DOHH2 (cell line): ENCODE data around the gene ITPR1.

Source experiments
- H3F3A ChIP-seq: fragments of 200-600 bp; sonication (generic), shearing (Covaris generic); 2 replicates; pipeline ENCODE4 v1.6.0; 2016; ENCODE audit warnings: antibody characterized with exemption, mild to moderate bottlenecking; ENCODE audit not compliant: control insufficient read depth, insufficient read depth
- H3K27ac ChIP-seq: fragments of 200-600 bp; sonication (generic); 2 replicates; pipeline ENCODE4 v1.5.1; 2014; ENCODE audit warnings: low read depth, mild to moderate bottlenecking, low read length, moderate library complexity
- H3K27me3 ChIP-seq: fragments of 200-600 bp; sonication (generic); 2 replicates; pipeline ENCODE4 v1.6.1; 2014; ENCODE audit warnings: mild to moderate bottlenecking, low read length, mixed read lengths; ENCODE audit not compliant: control insufficient read depth
- H3K36me3 ChIP-seq: fragments of 200-600 bp; sonication (generic); 2 replicates; pipeline ENCODE4 v1.6.1; 2014; ENCODE audit warnings: mild to moderate bottlenecking, low read length, moderate library complexity, mixed read lengths; ENCODE audit not compliant: control insufficient read depth
- H3K4me1 ChIP-seq: fragments of 200-600 bp; sonication (generic); 2 replicates; pipeline ENCODE4 v1.6.1; 2014; ENCODE audit warnings: mild to moderate bottlenecking, low read length, mixed read lengths; ENCODE audit not compliant: control insufficient read depth
- H3K4me2 ChIP-seq: fragments of 200-600 bp; sonication (generic); 2 replicates; pipeline ENCODE4 v1.6.0; 2014; ENCODE audit warnings: mild to moderate bottlenecking, low read length, moderate library complexity
- H3K4me3 ChIP-seq: fragments of 200-600 bp; sonication (generic); 2 replicates; pipeline ENCODE4 v1.5.1; 2014; ENCODE audit warnings: mild to moderate bottlenecking, low read length, mixed read lengths
- H3K79me2 ChIP-seq: fragments of 200-600 bp; sonication (generic); 2 replicates; pipeline ENCODE4 v1.6.1; 2014; ENCODE audit warnings: mild to moderate bottlenecking, low read length, mixed read lengths; ENCODE audit not compliant: control insufficient read depth
- H3K9me2 ChIP-seq: fragments of 200-600 bp; sonication (generic); replicated peaks from 2 replicates; pipeline ENCODE4 v1.6.1; 2014; ENCODE audit warnings: mild to moderate bottlenecking, low read length, mixed read lengths; ENCODE audit not compliant: control insufficient read depth
- H3K9me3 ChIP-seq: fragments of 200-600 bp; sonication (generic); 2 replicates; pipeline ENCODE4 v1.6.1; 2014; ENCODE audit warnings: antibody characterized with exemption, low read length, mixed read lengths; ENCODE audit not compliant: control insufficient read depth, insufficient read depth
- H4K20me1 ChIP-seq: fragments of 200-600 bp; sonication (generic); 2 replicates; pipeline ENCODE4 v1.6.0; 2014; ENCODE audit warnings: low read depth, mild to moderate bottlenecking, antibody characterized with exemption, low read length, moderate library complexity; ENCODE audit not compliant: control insufficient read depth, insufficient read depth
- CTCF ChIP-seq: fragments of 200-600 bp; sonication (generic); IDR thresholded peaks from one replicate; pipeline ENCODE4 v1.5.1; 2014; ENCODE audit warnings: antibody characterized with exemption, mild to moderate bottlenecking, low read depth, low read length; ENCODE audit not compliant: poor library complexity, severe bottlenecking
- EZH2phosphoT487 ChIP-seq: fragments of 200-600 bp; sonication (generic); IDR thresholded peaks from 2 replicates; pipeline ENCODE4 v1.6.1; 2017; ENCODE audit warnings: borderline replicate concordance, mild to moderate bottlenecking, antibody characterized with exemption, low read length, moderate library complexity, mixed read lengths

ITPR1 gene

GRCh38 chr3:4841776-4842440 lies 348.8 kb downstream of the ITPR1 start:
- Histone ChIP-seq H3K4me1 (peaks cover 2% of the 10 kb centered on the region; the same call in 1 of the 2 replicates), H3K27ac (no peak overlapping the region), H3K27me3 (no peaks in the 10 kb centered on the region), H3K9me2 (no peaks in the 10 kb centered on the region), H4K20me1 (no peaks in the 10 kb centered on the region), H3K79me2 (no peaks in the 10 kb centered on the region), H3F3A (no peaks in the 10 kb centered on the region), H3K4me3 (no peak overlapping the region), H3K9me3 (no peaks in the 10 kb centered on the region), H3K4me2 (no peak overlapping the region), H3K36me3 (peaks cover 7% of the 10 kb centered on the region; the same call in 1 of the 2 replicates)
- TF ChIP-seq EZH2phosphoT487 (no peak), CTCF (no peak)

- Histone ChIP-seq H3K4me3 (no peak overlapping the region), H3K9me3 (no peaks in the 10 kb centered on the region), H3K4me2 (no peak overlapping the region), H4K20me1 (no peaks in the 10 kb centered on the region), H3F3A (no peaks in the 10 kb centered on the region), H3K9me2 (no peaks in the 10 kb centered on the region), H3K27ac (no peak overlapping the region), H3K27me3 (no peaks in the 10 kb centered on the region), H3K79me2 (no peaks in the 10 kb centered on the region), H3K4me1 (peaks cover 2% of the 10 kb centered on the region; the same call in 1 of the 2 replicates), H3K36me3 (no peaks in the 10 kb centered on the region)
- no peak for TF ChIP-seq CTCF
- no peak for TF ChIP-seq EZH2phosphoT487
Observed at GRCh38 chr3:4843619-4844018, 350.5 kb downstream of the ITPR1 start.

- no peaks in the 10 kb centered on the region for H3K36me3 ChIP-seq
- H4K20me1 ChIP-seq = no peaks in the 10 kb centered on the region
- peaks cover 2% of the 10 kb centered on the region; the same call in 1 of the 2 replicates for H3K4me1 ChIP-seq
- no peaks in the 10 kb centered on the region for H3F3A ChIP-seq
- H3K79me2 ChIP-seq = no peaks in the 10 kb centered on the region
- H3K27ac ChIP-seq = no peak overlapping the region
- H3K9me3 ChIP-seq = no peaks in the 10 kb centered on the region
- TF ChIP-seq CTCF = no peak
- no peak for TF ChIP-seq EZH2phosphoT487
- H3K27me3 ChIP-seq = no peaks in the 10 kb centered on the region
- H3K4me3 ChIP-seq = no peak overlapping the region
- no peak overlapping the region for H3K4me2 ChIP-seq
- no peaks in the 10 kb centered on the region for H3K9me2 ChIP-seq
Observed at GRCh38 chr3:4845882-4846281, 352.7 kb downstream of the ITPR1 start.
